Fibroblast of peridontal ligament (primary cell): Measurements from ENCODE around the gene CCDC9.
A peak's percentile ranks its signal among the peaks of the same experiment; 100 is the strongest.

Experiments used
- DNase-seq: peaks from one replicate; pipeline ENCODE4 v3.0.0-alpha.2; 2010; ENCODE audit errors: extremely low read depth

The CCDC9 gene

GRCh38 chr19:47255879-47256692 lies at the start of gene CCDC9:
Gene CCDC9, plus strand, starts transcription at chr19:47256525. Its CDS starts 1,876 bp downstream, at chr19:47258401.
- peak; percentile 95 for DNase-seq

GRCh38 chr19:47209319-47210179 lies 46.8 kb upstream of the CCDC9 start:
- peak; percentile 79 for DNase-seq

- no peak for DNase-seq
These were observed 46.2 kb upstream of the CCDC9 start for GRCh38 chr19:47210180-47210490.

- peak; percentile 92 for DNase-seq
These were observed 45.5 kb upstream of the CCDC9 start for GRCh38 chr19:47210689-47211316.

GRCh38 chr19:47215581-47215980 lies 40.7 kb upstream of the CCDC9 start:
- no peak for DNase-seq

- DNase-seq, result no peak
These were observed 35.1 kb upstream of the CCDC9 start for GRCh38 chr19:47221080-47221841.

GRCh38 chr19:47221890-47222289 lies 34.4 kb upstream of the CCDC9 start:
- no peak for DNase-seq

GRCh38 chr19:47225746-47226425 lies 30.4 kb upstream of the CCDC9 start:
- peak; percentile 81 for DNase-seq

GRCh38 chr19:47226426-47227351 lies 29.6 kb upstream of the CCDC9 start:
- DNase-seq, result peak; percentile 71

- peak; percentile 91 for DNase-seq
These were observed 28.8 kb upstream of the CCDC9 start for GRCh38 chr19:47227352-47228167.

GRCh38 chr19:47228168-47228936 lies 28.0 kb upstream of the CCDC9 start:
- no peak for DNase-seq

- DNase-seq, result peak; percentile 46
These were observed 27.2 kb upstream of the CCDC9 start for GRCh38 chr19:47228937-47229675.

GRCh38 chr19:47229676-47230053 lies 26.7 kb upstream of the CCDC9 start:
- peak; percentile 31 for DNase-seq

- DNase-seq, result peak; percentile 40
These were observed 26.0 kb upstream of the CCDC9 start for GRCh38 chr19:47230054-47230920.

GRCh38 chr19:47230921-47231214 lies 25.5 kb upstream of the CCDC9 start, which contains the start of gene BBC3:
Gene BBC3, minus strand, starts transcription at chr19:47231199. Its CDS starts 2,768 bp downstream, at chr19:47228431.
- DNase-seq, result no peak

GRCh38 chr19:47231215-47232054 lies 24.9 kb upstream of the CCDC9 start:
- peak; percentile 81 for DNase-seq
